Skeletal muscle tissue (tissue), 4 donors: ENCODE measurements around the gene SURF2. TPM values are rescaled to one million over a fixed set of nuclear protein-coding genes. Genes with fewer than 3 reads are reported as not detected.
"Not testable (repeated sequence)": the region's sequence is repeated elsewhere in the genome, so short reads cannot be mapped to it uniquely, and the experiment has no call there.

Experiments
- H3K27ac ChIP-seq: one replicate; pipeline ENCODE4 v1.7.0; 2013; ENCODE audit warnings: mild to moderate bottlenecking, low read depth, low read length, inconsistent platforms
- H3K27me3 ChIP-seq, 3 donors: one replicate each; pipeline ENCODE4 v1.7.0; 2013; ENCODE audit warnings: low read length in 3 of 3; ENCODE audit not compliant: control insufficient read depth in 3 of 3, insufficient read depth in 3 of 3
- H3K36me3 ChIP-seq, 3 donors: one replicate each; pipeline ENCODE4 v1.7.0; 2013; ENCODE audit warnings: low read length in 3 of 3; ENCODE audit not compliant: control insufficient read depth in 3 of 3, insufficient read depth in 3 of 3
- H3K4me1 ChIP-seq, 3 donors: one replicate each; pipeline ENCODE4 v1.7.0; 2013; ENCODE audit warnings: low read length in 3 of 3, mild to moderate bottlenecking in 3 of 3; ENCODE audit not compliant: control insufficient read depth in 3 of 3, insufficient read depth in 3 of 3
- H3K4me3 ChIP-seq, 3 donors: one replicate each; pipeline ENCODE4 v1.7.0; 2013; ENCODE audit warnings: low read length in 3 of 3
- H3K9ac ChIP-seq, 3 donors: one replicate each; pipeline ENCODE4 v1.7.0; 2013; ENCODE audit warnings: low read length in 3 of 3, mild to moderate bottlenecking in 3 of 3, moderate library complexity in 2 of 3, low read depth in 1 of 3
- H3K9me3 ChIP-seq, 3 donors: one replicate each; pipeline ENCODE4 v1.7.0; 2013; ENCODE audit warnings: low read length in 3 of 3; ENCODE audit not compliant: control insufficient read depth in 3 of 3
- total RNA-seq: library from RNA; depleted of rRNA; stranded (reverse); fragments of >200 nt; gene quantifications from one replicate; pipeline ENCODE4 v1.2.3, GENCODE V29; 2014
- donor health status: Osteomylitis.

SURF2 gene
- total RNA-seq, 1 donor from 2014 or later = 12.5 TPM

- H3K27me3 ChIP-seq, H3K27ac ChIP-seq, H3K9me3 ChIP-seq: not testable (repeated sequence)
- Histone ChIP-seq H3K36me3 (peaks cover 38 to 43% (median 41%) of the 10 kb centered on the region in 3 donors), H3K4me1 (peaks cover 19 to 36% (median 29%) of the 10 kb centered on the region in 3 donors), H3K9ac (peak overlapping the region in 2 of 3 donors; percentile 85 to 91), H3K4me3 (peak overlapping the region in 2 of 3 donors; percentile 78 to 93)
These were observed 21.5 kb upstream of the SURF2 start for GRCh38 chr9:133334888-133335287.

DNA sequence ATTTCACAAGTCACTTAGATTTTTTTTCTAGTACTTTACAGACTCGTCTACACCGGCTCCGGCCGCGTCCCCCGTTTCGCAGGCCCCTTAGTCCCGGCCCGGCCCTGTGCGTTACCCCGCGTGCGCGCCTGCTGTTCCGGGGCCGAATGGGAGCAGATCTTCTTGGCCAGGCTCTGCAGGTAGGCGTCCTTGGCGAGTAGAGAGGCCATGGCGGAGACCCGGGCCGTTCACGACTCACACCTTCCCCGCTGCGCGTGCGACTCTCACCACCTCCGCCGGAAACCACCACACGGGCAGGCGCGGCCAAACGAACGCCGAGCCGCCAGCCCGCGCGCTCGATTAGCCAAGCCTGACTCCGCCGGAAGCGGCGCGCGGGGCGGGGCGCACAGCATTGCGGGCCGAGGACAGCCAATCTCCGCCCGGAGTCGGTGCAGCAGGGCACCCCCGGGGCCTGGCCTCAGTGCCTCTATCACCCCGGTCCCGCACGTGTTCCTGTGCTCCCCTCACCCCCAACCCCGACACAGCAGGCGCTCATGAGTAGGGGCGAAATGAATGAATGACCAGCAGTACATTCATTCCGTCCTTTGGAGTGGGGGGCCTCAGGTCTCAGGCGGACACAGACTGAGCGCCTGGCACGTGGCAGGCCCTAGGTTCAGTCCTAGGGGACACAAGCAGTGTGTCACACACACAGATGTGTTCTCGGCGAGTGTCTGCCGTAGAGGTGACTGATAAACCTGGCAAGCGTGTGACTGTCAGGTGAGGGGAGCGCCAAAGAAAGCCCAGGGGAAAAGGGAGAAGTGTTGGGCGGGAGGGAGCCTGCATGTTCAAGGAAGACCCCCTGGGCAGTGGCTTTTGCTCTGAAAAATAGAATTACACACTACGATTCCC lies 20.2 kb upstream of the SURF2 start, which contains the start of gene SURF6:
Gene SURF6 (minus strand): TSS at position 265 of the 888 bp plus-strand sequence. CDS start 56 bp downstream, at position 209.
- Histone ChIP-seq H3K27ac (peak within 1 kb of the TSS; percentile 60), H3K36me3 (peaks cover 49% of the 10 kb centered on the region in 3 donors), H3K4me3 (peak within 1 kb of the TSS; percentile 78 to 94 (median 93)), H3K9me3 (no peaks in the 10 kb centered on the region), H3K9ac (peak within 1 kb of the TSS; percentile 79 to 91 (median 85)), H3K4me1 (peaks cover 25 to 47% (median 29%) of the 10 kb centered on the region in 3 donors), H3K27me3 (no peaks in the 10 kb centered on the region)

DNA sequence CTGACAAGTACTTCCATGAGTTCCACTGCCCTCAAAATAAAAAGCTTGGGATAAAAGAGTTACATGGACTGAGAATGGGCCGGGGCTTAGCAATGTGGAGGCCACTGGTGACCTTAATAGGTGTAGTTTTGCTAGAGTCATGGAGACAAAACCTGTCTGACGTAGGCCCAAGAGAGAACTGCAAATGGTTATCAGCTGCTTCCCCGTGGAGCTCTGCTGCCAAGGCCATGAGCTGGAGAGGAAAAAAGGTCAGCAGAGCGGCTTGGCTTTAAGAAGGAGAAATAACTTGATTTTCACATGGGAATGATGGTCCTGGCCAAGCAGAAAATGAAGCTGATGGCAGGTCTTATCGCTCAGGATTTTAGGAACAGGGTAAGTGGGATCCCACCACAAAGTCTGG lies 16.7 kb upstream of the SURF2 start:
- H3K27ac ChIP-seq = peak overlapping the region; percentile 3
- peaks cover 20 to 54% (median 21%) of the 10 kb centered on the region in 3 donors for H3K4me1 ChIP-seq
- H3K27me3 ChIP-seq = no peaks in the 10 kb centered on the region
- peaks cover 47 to 51% (median 50%) of the 10 kb centered on the region in 3 donors for H3K36me3 ChIP-seq
- H3K9me3 ChIP-seq = no peaks in the 10 kb centered on the region
- H3K9ac ChIP-seq = no peak overlapping the region
- H3K4me3 ChIP-seq = no peak overlapping the region

GRCh38 chr9:133340256-133340655 lies 16.1 kb upstream of the SURF2 start:
- H3K4me1 ChIP-seq = peaks cover 15 to 50% (median 15%) of the 10 kb centered on the region in 3 donors
- H3K9me3 ChIP-seq = no peaks in the 10 kb centered on the region
- peak overlapping the region; percentile 3 for H3K27ac ChIP-seq
- H3K27me3 ChIP-seq = no peaks in the 10 kb centered on the region
- H3K4me3 ChIP-seq = no peak overlapping the region
- H3K36me3 ChIP-seq = peaks cover 53 to 57% (median 54%) of the 10 kb centered on the region in 3 donors
- H3K9ac ChIP-seq = peak overlapping the region in 1 of 3 donors; percentile 50

- no peaks in the 10 kb centered on the region for H3K9me3 ChIP-seq
- H3K4me3 ChIP-seq = peak overlapping the region in 1 of 3 donors; percentile 23
- H3K27ac ChIP-seq = peak overlapping the region; percentile 40
- H3K27me3 ChIP-seq = no peaks in the 10 kb centered on the region
- H3K4me1 ChIP-seq = peaks cover 14 to 50% (median 14%) of the 10 kb centered on the region in 3 donors
- peaks cover 58 to 64% (median 60%) of the 10 kb centered on the region in 3 donors for H3K36me3 ChIP-seq
- H3K9ac ChIP-seq = peak overlapping the region in 1 of 3 donors; percentile 25
These were observed 15.4 kb upstream of the SURF2 start for GRCh38 chr9:133340916-133341315.

DNA sequence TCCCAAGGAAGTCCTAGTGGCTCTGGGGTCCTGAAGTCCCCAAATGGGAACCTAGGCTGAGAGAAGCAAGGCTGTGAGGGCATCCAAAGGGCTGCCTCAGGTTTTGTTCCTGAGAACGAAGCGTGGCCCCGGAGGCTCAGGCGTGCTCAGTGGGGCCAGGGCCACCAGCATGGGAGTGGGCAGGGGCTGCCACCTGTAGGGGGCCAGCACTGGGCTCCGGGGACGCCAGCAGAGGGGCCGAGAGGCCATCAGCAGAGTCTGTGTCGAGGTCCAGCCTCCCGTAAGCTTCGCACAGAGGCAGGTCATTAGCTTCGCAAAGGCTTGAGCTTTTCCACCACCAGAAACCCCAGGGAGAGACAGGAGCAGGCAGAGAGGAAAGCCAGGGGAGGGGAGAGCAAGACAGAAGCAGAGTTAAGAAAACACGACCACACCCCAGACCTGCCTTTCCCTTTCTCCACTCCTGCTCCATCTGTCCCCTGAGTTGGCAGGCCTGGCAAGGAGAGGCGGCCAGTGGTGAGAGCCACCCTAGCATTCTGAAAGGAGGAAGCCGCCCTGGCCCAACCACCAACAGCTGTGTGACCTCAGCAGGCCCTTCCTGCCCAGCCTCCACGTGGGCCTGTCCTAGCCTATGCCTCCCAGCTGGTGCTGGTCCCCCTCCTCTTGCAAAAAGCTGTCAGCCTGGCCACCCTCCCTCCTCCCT lies 14.8 kb upstream of the SURF2 start:
- Histone ChIP-seq H3K9ac (peak overlapping the region in 1 of 3 donors; percentile 25), H3K27ac (peak overlapping the region; percentile 40), H3K4me3 (peak overlapping the region in 1 of 3 donors; percentile 23), H3K4me1 (peaks cover 17 to 52% (median 18%) of the 10 kb centered on the region in 3 donors), H3K36me3 (peaks cover 59 to 65% (median 61%) of the 10 kb centered on the region in 3 donors), H3K9me3 (no peaks in the 10 kb centered on the region), H3K27me3 (no peaks in the 10 kb centered on the region)

GRCh38 chr9:133342069-133342406 lies 14.3 kb upstream of the SURF2 start:
- Histone ChIP-seq H3K4me1 (peaks cover 19 to 52% (median 20%) of the 10 kb centered on the region in 3 donors), H3K9ac (peak overlapping the region in 1 of 3 donors; percentile 8), H3K9me3 (no peaks in the 10 kb centered on the region), H3K4me3 (no peak overlapping the region), H3K27me3 (no peaks in the 10 kb centered on the region), H3K27ac (no peak overlapping the region), H3K36me3 (peaks cover 59 to 65% (median 61%) of the 10 kb centered on the region in 3 donors)

DNA sequence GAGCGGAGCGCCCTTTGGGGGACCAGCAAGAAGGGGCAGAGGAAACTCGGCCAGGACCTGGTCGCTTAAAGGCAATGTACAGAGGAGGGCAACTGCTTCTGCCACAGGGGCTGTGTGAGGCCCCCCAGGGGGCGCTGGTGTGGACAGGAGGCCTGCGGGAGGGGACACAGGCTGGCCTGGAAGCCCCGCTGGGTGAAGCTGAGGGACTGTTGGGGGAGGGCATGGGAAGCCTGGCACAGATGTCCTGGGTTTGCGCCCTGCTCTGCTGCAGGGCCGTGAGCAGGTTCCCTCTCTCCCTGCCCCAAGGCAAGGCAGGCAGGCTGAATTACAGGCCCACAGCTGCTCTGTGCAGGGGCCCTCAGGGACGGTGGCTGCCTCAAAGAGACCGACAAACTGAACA lies 13.8 kb upstream of the SURF2 start:
- Histone ChIP-seq H3K9me3 (no peaks in the 10 kb centered on the region), H3K9ac (peak overlapping the region in 1 of 3 donors; percentile 8), H3K4me3 (no peak overlapping the region), H3K27ac (no peak overlapping the region), H3K27me3 (no peaks in the 10 kb centered on the region), H3K4me1 (peaks cover 19 to 51% (median 20%) of the 10 kb centered on the region in 3 donors), H3K36me3 (peaks cover 59 to 65% (median 61%) of the 10 kb centered on the region in 3 donors)

GRCh38 chr9:133344071-133344470 lies 12.3 kb upstream of the SURF2 start:
- no peaks in the 10 kb centered on the region for H3K9me3 ChIP-seq
- peaks cover 24 to 58% (median 25%) of the 10 kb centered on the region in 3 donors for H3K4me1 ChIP-seq
- no peak overlapping the region for H3K27ac ChIP-seq
- H3K27me3 ChIP-seq = no peaks in the 10 kb centered on the region
- H3K4me3 ChIP-seq = no peak overlapping the region
- H3K36me3 ChIP-seq = peaks cover 59 to 66% (median 63%) of the 10 kb centered on the region in 3 donors
- no peak overlapping the region for H3K9ac ChIP-seq
